Measurements from ENCODE around the gene KRAS. TPM values are rescaled to one million over a fixed set of nuclear protein-coding genes. Genes with fewer than 3 reads are reported as not detected.

The KRAS gene
- total RNA-seq, 1 experiment from 2014 or later, result 40.0 TPM

- intact Hi-C loops (cut with micrococcal nuclease; ENCODE audit: unreplicated experiment), result no loop called here
- H3K79me2 ChIP-seq (ENCODE audit: low read depth), result no peaks in the 10 kb centered on the region
- H3K9me3 ChIP-seq (ENCODE audit: insufficient read depth, low read depth), result no peaks in the 10 kb centered on the region
- H4K20me1 ChIP-seq (ENCODE audit: insufficient read depth), result peaks cover 4% of the 10 kb centered on the region; the same call in 1 of the 2 replicates
- no peaks in the 10 kb centered on the region for H3K4me1 ChIP-seq (replicated peaks; ENCODE audit: insufficient read depth)
- ChIA-PET CTCF (no interaction called here), POLR2A (ENCODE audit: unreplicated experiment) (no interaction called here)
- H3K27ac ChIP-seq, result no peak overlapping the region
- no TSS peak for BruUV-seq (replicated peaks)
- TF ChIP-seq EZH2 (IDR thresholded peaks at IDR 0.05; ENCODE audit: low read depth) (no peak), CTCF (conservative IDR thresholded peaks at IDR 0.05) (no peak)
- no peaks in the 10 kb centered on the region for H3K9me2 ChIP-seq (ENCODE audit: insufficient read depth)
- peaks cover 18% of the 10 kb centered on the region; the same call in 1 of the 2 replicates for H3K36me3 ChIP-seq (ENCODE audit: low read depth)
- no peaks in the 10 kb centered on the region for H3K27me3 ChIP-seq (ENCODE audit: insufficient read depth, low read depth)
- no peak for DNase-seq
- no peak overlapping the region for H3K4me2 ChIP-seq
- H3K4me3 ChIP-seq, result no peak overlapping the region
- H2AFZ ChIP-seq, result no peak overlapping the region
- H3F3A ChIP-seq (ENCODE audit: insufficient read depth, low read depth), result no peaks in the 10 kb centered on the region; the same call in 1 of the 2 replicates
Measured at GRCh38 chr12:25208554-25208953, 42.2 kb downstream of the KRAS start.

GRCh38 chr12:25207846-25208245 is 42.9 kb downstream of the KRAS start:
- BruUV-seq (replicated peaks), result no TSS peak
- Histone ChIP-seq H3K9me3 (ENCODE audit: insufficient read depth, low read depth) (no peaks in the 10 kb centered on the region), H3K4me1 (replicated peaks; ENCODE audit: insufficient read depth) (no peaks in the 10 kb centered on the region), H3K27me3 (ENCODE audit: insufficient read depth, low read depth) (no peaks in the 10 kb centered on the region), H3K4me2 (no peak overlapping the region), H3K79me2 (ENCODE audit: low read depth) (no peaks in the 10 kb centered on the region), H4K20me1 (ENCODE audit: insufficient read depth) (peaks cover 4% of the 10 kb centered on the region; the same call in 1 of the 2 replicates), H2AFZ (no peak overlapping the region), H3K27ac (no peak overlapping the region), H3K36me3 (ENCODE audit: low read depth) (peaks cover 18% of the 10 kb centered on the region; the same call in 1 of the 2 replicates), H3K4me3 (no peak overlapping the region), H3K9me2 (ENCODE audit: insufficient read depth) (no peaks in the 10 kb centered on the region), H3F3A (ENCODE audit: insufficient read depth, low read depth) (no peaks in the 10 kb centered on the region; the same call in 1 of the 2 replicates)
- DNase-seq, result no peak
- CTCF ChIA-PET, result no interaction called here
- intact Hi-C loops (cut with micrococcal nuclease; ENCODE audit: unreplicated experiment), result no loop called here
- TF ChIP-seq CTCF (conservative IDR thresholded peaks at IDR 0.05) (no peak), EZH2 (IDR thresholded peaks at IDR 0.05; ENCODE audit: low read depth) (no peak)
- POLR2A ChIA-PET (ENCODE audit: unreplicated experiment), result interaction anchor here (0.5 kb wide), 1 partner anchor 180 kb away, joined by 6 read pairs; no protein-coding TSS in a partner anchor

GRCh38 chr12:25207411-25207810 is 43.3 kb downstream of the KRAS start:
- Histone ChIP-seq H3K9me2 (ENCODE audit: insufficient read depth) (no peaks in the 10 kb centered on the region), H3F3A (ENCODE audit: insufficient read depth, low read depth) (no peaks in the 10 kb centered on the region; the same call in 1 of the 2 replicates), H3K4me3 (no peak overlapping the region), H3K36me3 (ENCODE audit: low read depth) (peaks cover 18% of the 10 kb centered on the region; the same call in 1 of the 2 replicates), H3K9me3 (ENCODE audit: insufficient read depth, low read depth) (no peaks in the 10 kb centered on the region), H3K27me3 (ENCODE audit: insufficient read depth, low read depth) (no peaks in the 10 kb centered on the region), H3K79me2 (ENCODE audit: low read depth) (no peaks in the 10 kb centered on the region), H4K20me1 (ENCODE audit: insufficient read depth) (peaks cover 4% of the 10 kb centered on the region; the same call in 1 of the 2 replicates), H3K27ac (no peak overlapping the region), H2AFZ (no peak overlapping the region), H3K4me1 (replicated peaks; ENCODE audit: insufficient read depth) (no peaks in the 10 kb centered on the region), H3K4me2 (no peak overlapping the region)
- TF ChIP-seq CTCF (conservative IDR thresholded peaks at IDR 0.05) (no peak), EZH2 (IDR thresholded peaks at IDR 0.05; ENCODE audit: low read depth) (no peak)
- ChIA-PET POLR2A (ENCODE audit: unreplicated experiment) (interaction anchor here (0.5 kb wide), 1 partner anchor 180 kb away, joined by 6 read pairs; no protein-coding TSS in a partner anchor), CTCF (no interaction called here)
- DNase-seq, result no peak
- intact Hi-C loops (cut with micrococcal nuclease; ENCODE audit: unreplicated experiment), result no loop called here
- BruUV-seq (replicated peaks), result no TSS peak

Data from PC-9 (cell line).